Pericardium fibroblast (primary cell): Measurements from ENCODE around the gene PF4V1. TPM values are rescaled to one million over a fixed set of nuclear protein-coding genes. Genes with fewer than 3 reads are reported as not detected.

Source experiments
- total RNA-seq: library from RNA; depleted of rRNA; stranded (reverse); fragments of >200 nt; gene quantifications from 2 replicates; pipeline ENCODE4 v1.2.3, GENCODE V29; 2015

PF4V1 gene
- 0.94 TPM in 1 of 2 replicates, not detected in the other for total RNA-seq

GRCh38 chr4:73853246-73853704 is at the start of gene PF4V1:
Gene PF4V1 (plus strand): TSS chr4:73853296. CDS start chr4:73853363, 67 bp downstream.

GRCh38 chr4:73836373-73837279 is 16.5 kb upstream of the PF4V1 start, which contains the start of gene CXCL6:
Gene CXCL6 (plus strand): TSS chr4:73836678. CDS start chr4:73836751, 73 bp downstream.

GRCh38 chr4:73869130-73870055 is 16.3 kb downstream of the PF4V1 start, which contains the start of gene CXCL1:
Gene CXCL1 (plus strand): TSS chr4:73869393. CDS start chr4:73869471, 78 bp downstream.

Other genes with a start within 250 kb of the PF4V1 start
- gene RASSF6, start 232.9 kb upstream of the PF4V1 start, total RNA-seq = not detected in 2 replicates
- 2.0 and 4.0 TPM in 2 replicates for gene CXCL8, start 112.7 kb upstream of the PF4V1 start, total RNA-seq
- gene CXCL6, start 16.6 kb upstream of the PF4V1 start, total RNA-seq = 3.2 and 18.8 TPM in 2 replicates
- 7.8 and 39.3 TPM in 2 replicates for gene CXCL1, start 16.1 kb downstream of the PF4V1 start, total RNA-seq
- 2.6 and 7.7 TPM in 2 replicates for gene PF4, start 128.7 kb downstream of the PF4V1 start, total RNA-seq
- gene PPBP, start 134.9 kb downstream of the PF4V1 start, total RNA-seq = not detected in 2 replicates
- gene CXCL5, start 145.4 kb downstream of the PF4V1 start, total RNA-seq = 8.9 and 11.6 TPM in 2 replicates
- gene CXCL3, start 185.4 kb downstream of the PF4V1 start, total RNA-seq = 4.9 and 7.8 TPM in 2 replicates
- gene CXCL2, start 245.9 kb downstream of the PF4V1 start, total RNA-seq = 20.9 and 50.6 TPM in 2 replicates